ENCODE data around the gene APOA5. TPM values are rescaled to one million over a fixed set of nuclear protein-coding genes. Genes with fewer than 3 reads are reported as not detected.

APOA5 gene
- total and polyA plus RNA-seq, 9 of the 15 experiments (the other 6 are each of a cell fraction or from before 2014, with no cell fraction given) = not detected

GRCh38 chr11:116776522-116776984 is 15.1 kb downstream of the APOA5 start (continued):
- TF ChIP-seq ZBTB33 (CRISPR knock-in tag; IDR thresholded peaks at IDR 0.05) (no peak), NCOR1 (IDR thresholded peaks at IDR 0.05) (peak; percentile 41), IRF9 (tag; IDR thresholded peaks at IDR 0.05) (no peak), NR4A1 (CRISPR knock-in tag; IDR thresholded peaks at IDR 0.05) (no peak), NR4A1 (tag; IDR thresholded peaks at IDR 0.05) (no peak), CHAMP1 (IDR thresholded peaks at IDR 0.05) (no peak), UBTF (IDR thresholded peaks at IDR 0.05; ENCODE audit: borderline replicate concordance in 1 of 2, low read depth in 2 of 2, low read length in 2 of 2) (no peak), ZEB2 (IDR thresholded peaks at IDR 0.05) (0 out of 2 replicates have a peak, but pooled peaks have one; percentile 41), USF2 (CRISPR knock-in tag; IDR thresholded peaks at IDR 0.05) (no peak), NBN (IDR thresholded peaks at IDR 0.05; ENCODE audit: low read depth) (no peak), RREB1 (CRISPR knock-in tag; IDR thresholded peaks at IDR 0.05) (no peak), GABPA (tag; conservative IDR thresholded peaks at IDR 0.05; ENCODE audit: low read depth) (no peak), RFX1 (IDR thresholded peaks at IDR 0.05) (no peak), ZNF384 (IDR thresholded peaks at IDR 0.05; ENCODE audit: low read depth, low read length) (no peak)

Measured in K562 (cell line).